ENCODE results near the gene SEC24C. TPM values are rescaled to one million over a fixed set of nuclear protein-coding genes. Genes with fewer than 3 reads are reported as not detected.
"Not testable (repeated sequence)": the region's sequence is repeated elsewhere in the genome, so short reads cannot be mapped to it uniquely, and the experiment has no call there.

Gene SEC24C
- total RNA-seq, 6 experiments from 2014 or later: 39.4 to 43.4 (median 41.0) TPM

DNA sequence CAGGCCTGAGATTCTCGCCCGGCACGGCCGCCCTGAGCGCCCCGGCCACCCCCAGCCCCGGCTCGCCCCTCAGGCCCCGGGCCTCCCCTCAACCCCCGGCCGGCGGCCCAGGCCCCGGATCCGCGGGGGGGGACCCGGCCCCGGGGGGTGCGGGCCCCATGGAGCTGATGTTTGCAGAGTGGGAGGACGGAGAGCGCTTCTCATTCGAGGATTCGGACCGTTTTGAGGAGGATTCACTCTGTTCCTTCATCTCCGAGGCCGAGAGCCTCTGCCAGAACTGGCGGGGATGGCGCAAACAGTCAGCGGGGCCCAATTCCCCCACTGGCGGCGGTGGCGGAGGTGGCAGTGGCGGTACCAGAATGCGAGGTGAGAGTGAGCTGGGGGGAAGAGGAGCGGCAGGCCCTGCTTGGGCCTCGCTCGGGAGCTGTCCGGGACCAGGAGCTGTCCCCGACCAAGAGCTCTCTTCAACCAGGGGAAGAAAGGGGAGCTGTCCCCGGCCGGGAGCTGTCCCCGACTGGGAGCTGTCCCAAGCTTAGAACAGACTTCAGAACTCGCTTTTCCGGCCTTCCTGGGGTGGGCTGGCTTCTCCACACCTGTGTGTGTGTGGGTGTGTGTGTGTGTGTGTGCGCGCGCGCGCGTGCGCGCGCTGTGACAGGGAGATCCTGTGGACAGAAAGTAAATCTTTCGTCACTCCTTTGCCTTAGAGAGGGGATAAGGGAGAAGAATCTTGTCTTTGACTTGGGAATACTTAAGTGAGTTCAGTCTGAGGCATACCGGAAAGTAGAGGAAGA, 41.7 kb downstream of the SEC24C start:
- H3K4me3 ChIP-seq: peak overlapping the region; percentile 84 to 96 (median 94)
- H3K4me1 ChIP-seq: peaks cover 0 to 38% (median 9%) of the 10 kb centered on the region in 4 donors
- WGBS (ENCODE audit: insufficient coverage, low coverage, low lambda C conversion rate, missing lambda C conversion rate): 0% methylated on average over 19 of the region's 54 CpGs
- peaks cover 0 to 24% (median 11%) of the 10 kb centered on the region in 4 donors for H3K36me3 ChIP-seq
- ATAC-seq (peak; percentile 13 to 28 (median 28)), DNase-seq (peak in 2 of 3 donors; percentile 55 to 67)
- intact Hi-C loops (cut with DNase I): no loop called here
- no peaks in the 10 kb centered on the region for H3K9me3 ChIP-seq
- peak overlapping the region; percentile 76 to 90 (median 78) for H3K27ac ChIP-seq
- H3K27me3 ChIP-seq: no peaks in the 10 kb centered on the region
- TF ChIP-seq, protein P1, sequence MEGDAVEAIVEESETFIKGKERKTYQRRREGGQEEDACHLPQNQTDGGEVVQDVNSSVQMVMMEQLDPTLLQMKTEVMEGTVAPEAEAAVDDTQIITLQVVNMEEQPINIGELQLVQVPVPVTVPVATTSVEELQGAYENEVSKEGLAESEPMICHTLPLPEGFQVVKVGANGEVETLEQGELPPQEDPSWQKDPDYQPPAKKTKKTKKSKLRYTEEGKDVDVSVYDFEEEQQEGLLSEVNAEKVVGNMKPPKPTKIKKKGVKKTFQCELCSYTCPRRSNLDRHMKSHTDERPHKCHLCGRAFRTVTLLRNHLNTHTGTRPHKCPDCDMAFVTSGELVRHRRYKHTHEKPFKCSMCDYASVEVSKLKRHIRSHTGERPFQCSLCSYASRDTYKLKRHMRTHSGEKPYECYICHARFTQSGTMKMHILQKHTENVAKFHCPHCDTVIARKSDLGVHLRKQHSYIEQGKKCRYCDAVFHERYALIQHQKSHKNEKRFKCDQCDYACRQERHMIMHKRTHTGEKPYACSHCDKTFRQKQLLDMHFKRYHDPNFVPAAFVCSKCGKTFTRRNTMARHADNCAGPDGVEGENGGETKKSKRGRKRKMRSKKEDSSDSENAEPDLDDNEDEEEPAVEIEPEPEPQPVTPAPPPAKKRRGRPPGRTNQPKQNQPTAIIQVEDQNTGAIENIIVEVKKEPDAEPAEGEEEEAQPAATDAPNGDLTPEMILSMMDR (IDR thresholded peaks at IDR 0.05): peak in 1 of 4 donors; percentile 2
- no peak for TF ChIP-seq POLR2A (IDR thresholded peaks at IDR 0.05)

DNA sequence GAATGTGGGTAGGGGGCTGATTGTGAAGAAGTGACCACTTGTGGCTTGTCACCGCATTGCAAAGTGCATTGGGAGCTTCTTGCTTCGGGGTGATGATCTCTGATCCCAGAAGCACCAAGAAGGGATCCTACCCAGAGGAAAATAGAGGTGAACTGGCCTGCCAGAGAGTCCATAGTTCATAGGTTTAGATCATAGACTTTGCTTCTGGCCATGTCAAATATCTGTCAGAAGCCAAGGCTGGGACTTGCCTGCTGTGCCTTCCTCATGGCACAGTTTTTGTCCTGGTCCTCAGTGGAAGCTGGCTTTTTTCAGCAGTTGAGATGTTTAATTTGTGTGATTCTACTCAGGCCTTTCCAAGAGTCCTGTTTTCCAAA, 42.3 kb downstream of the SEC24C start:
- TF ChIP-seq, protein P1 (IDR thresholded peaks at IDR 0.05): no peak
- no peak for TF ChIP-seq POLR2A (IDR thresholded peaks at IDR 0.05)
- 0% methylated on average over 2 of the region's 2 CpGs for WGBS (ENCODE audit: insufficient coverage, low coverage, low lambda C conversion rate, missing lambda C conversion rate)
- Histone ChIP-seq H3K4me1 (peaks cover 0 to 34% (median 9%) of the 10 kb centered on the region in 4 donors), H3K36me3 (peaks cover 0 to 30% (median 16%) of the 10 kb centered on the region in 4 donors), H3K4me3 (peak overlapping the region; percentile 84 to 96 (median 94)), H3K27ac (peak overlapping the region; percentile 76 to 90 (median 78)), H3K9me3 (no peaks in the 10 kb centered on the region), H3K27me3 (no peaks in the 10 kb centered on the region)
- DNase-seq (no peak), ATAC-seq (peak; percentile 29 to 43 (median 36))
- intact Hi-C loops (cut with DNase I): no loop called here

DNA sequence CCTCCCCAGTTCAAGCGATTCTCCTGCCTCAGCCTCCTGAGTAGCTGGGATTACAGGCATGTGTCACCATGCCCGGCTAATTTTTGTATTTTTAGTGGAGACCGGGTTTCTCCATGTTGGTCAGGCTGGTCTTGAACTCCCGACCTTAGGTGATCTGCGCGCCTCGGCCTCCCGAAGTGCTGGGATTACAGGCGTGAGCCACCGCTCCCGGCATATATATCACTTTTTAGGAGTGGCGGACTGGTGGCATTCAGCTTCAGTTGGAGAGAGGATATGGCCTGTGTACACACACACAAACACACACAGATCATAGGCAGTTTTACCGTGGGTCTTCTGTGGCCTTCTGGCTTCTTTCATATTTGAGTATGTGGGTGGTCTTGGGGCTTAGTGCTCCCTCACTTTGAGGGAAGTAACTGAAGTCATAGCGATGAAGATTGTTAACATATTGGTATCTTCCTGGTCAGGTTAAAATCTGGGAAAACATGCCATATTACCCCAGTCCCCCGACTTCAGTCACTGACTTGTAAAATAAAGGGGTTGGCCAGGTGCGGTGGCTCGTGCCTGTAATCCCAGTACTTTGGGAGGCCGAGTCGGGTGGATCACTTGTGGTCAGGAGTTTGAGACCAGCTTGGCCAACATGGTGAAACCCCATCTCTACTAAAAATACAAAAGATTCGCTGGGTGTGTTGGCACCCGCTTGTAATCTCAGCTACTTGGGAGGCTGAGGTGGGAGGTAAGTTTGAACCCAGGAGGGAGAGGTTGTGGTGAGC, 43.0 kb downstream of the SEC24C start:
- peak overlapping the region in 2 of 3 donors; percentile 76 to 78 for H3K27ac ChIP-seq
- DNase-seq; intact Hi-C loops (cut with DNase I); H3K27me3 ChIP-seq; H3K9me3 ChIP-seq; ATAC-seq: not testable (repeated sequence)
- H3K36me3 ChIP-seq: peaks cover 0 to 37% (median 22%) of the 10 kb centered on the region in 4 donors
- peaks cover 0 to 34% (median 9%) of the 10 kb centered on the region in 4 donors for H3K4me1 ChIP-seq
- peak overlapping the region; percentile 84 to 96 (median 94) for H3K4me3 ChIP-seq
- 84% methylated on average over 11 of the region's 21 CpGs for WGBS (ENCODE audit: insufficient coverage, low coverage, low lambda C conversion rate, missing lambda C conversion rate)

DNA sequence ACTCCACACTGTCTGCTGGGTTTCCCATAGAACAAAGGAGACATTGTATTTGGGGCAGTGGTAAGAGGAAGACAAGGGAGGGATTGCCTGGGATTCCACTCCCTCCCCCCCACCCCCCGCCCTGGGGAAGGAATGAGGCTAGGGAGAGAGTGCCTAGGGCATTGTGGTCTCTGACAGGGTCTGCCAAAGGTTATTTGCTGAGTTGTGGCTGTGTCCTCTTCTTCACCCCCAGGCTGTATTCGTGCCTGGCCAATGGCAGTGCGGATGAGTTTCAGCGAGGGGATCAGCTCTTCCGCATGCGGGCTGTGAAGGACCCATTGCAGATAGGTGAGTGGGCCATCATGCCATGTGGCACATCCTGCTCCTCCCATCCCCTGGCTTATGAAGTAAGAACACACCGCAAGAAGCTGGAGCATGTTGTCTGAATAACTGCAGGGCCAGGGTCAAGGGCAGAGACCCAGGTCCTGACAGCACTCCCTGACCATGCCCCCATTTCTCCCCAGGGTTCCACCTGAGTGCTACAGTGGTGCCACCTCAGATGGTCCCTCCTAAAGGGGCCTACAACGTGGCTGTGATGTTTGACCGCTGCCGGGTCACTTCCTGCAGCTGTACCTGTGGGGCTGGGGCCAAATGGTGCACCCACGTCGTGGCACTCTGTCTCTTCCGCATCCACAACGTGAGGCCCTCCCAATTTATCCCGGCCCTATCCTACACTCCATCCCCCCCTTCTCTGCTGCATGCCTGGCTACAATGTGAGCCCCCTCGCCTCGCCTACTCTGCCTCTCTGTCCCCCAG, 44.9 kb downstream of the SEC24C start:
- ATAC-seq (no peak), DNase-seq (no peak)
- Histone ChIP-seq H3K27me3 (no peaks in the 10 kb centered on the region), H3K27ac (no peak overlapping the region), H3K4me3 (no peak overlapping the region), H3K36me3 (peaks cover 0 to 56% (median 36%) of the 10 kb centered on the region in 4 donors), H3K9me3 (no peaks in the 10 kb centered on the region), H3K4me1 (peaks cover 0 to 22% (median 7%) of the 10 kb centered on the region in 4 donors)
- WGBS (ENCODE audit: insufficient coverage, low coverage, low lambda C conversion rate, missing lambda C conversion rate): 81% methylated on average over 9 of the region's 17 CpGs
- intact Hi-C loops (cut with DNase I): no loop called here
- TF ChIP-seq, protein P1 (IDR thresholded peaks at IDR 0.05): no peak
- TF ChIP-seq POLR2A (IDR thresholded peaks at IDR 0.05): no peak

Measured in right lobe of liver (tissue), 6 donors.